Activated CD8-positive, alpha-beta T cell treated with anti-CD3 and anti-CD28 coated beads for 36 hours (primary cell): ENCODE data around the gene TRIM9. TPM values are rescaled to one million over a fixed set of nuclear protein-coding genes. Genes with fewer than 3 reads are reported as not detected.

Experiments
- ATAC-seq: fragments of 200-7000 bp; cut with Tn5 transposase; one replicate; pipeline ENCODE4 v1.10.0; 2021; ENCODE audit warnings: mild to moderate bottlenecking, moderate library complexity
- CTCF ChIA-PET: fragments of 350-600 bp; sonication (Branson Sonifier 250); formaldehyde crosslinking; loops from one replicate; lab custom pipeline; 2021; ENCODE audit warnings: antibody characterized with exemption; lab: Charles Lee
- POLR2A ChIA-PET: fragments of 350-600 bp; sonication (Branson Sonifier 250); formaldehyde crosslinking; loops from one replicate; lab custom pipeline; 2021; ENCODE audit warnings: antibody characterized with exemption; lab: Charles Lee
- DNase-seq: peaks from one replicate; pipeline ENCODE4 v3.0.0-alpha.2; 2020
- H3K27ac Mint-ChIP-seq: one replicate; pipeline ENCODE4 v1.8.0; 2021; ENCODE audit warnings: mild to moderate bottlenecking, mixed read lengths
- H3K27me3 Mint-ChIP-seq: one replicate; pipeline ENCODE4 v1.8.0; 2021; ENCODE audit warnings: mixed read lengths
- H3K36me3 Mint-ChIP-seq: one replicate; pipeline ENCODE4 v1.8.0; 2021; ENCODE audit warnings: low read depth, mixed read lengths
- H3K4me1 Mint-ChIP-seq: one replicate; pipeline ENCODE4 v1.8.0; 2021; ENCODE audit warnings: low read depth, mixed read lengths
- H3K4me3 Mint-ChIP-seq: one replicate; pipeline ENCODE4 v1.8.0; 2021; ENCODE audit warnings: mild to moderate bottlenecking, moderate library complexity, mixed read lengths
- H3K9me3 Mint-ChIP-seq: one replicate; pipeline ENCODE4 v1.8.0; 2021; ENCODE audit warnings: mixed read lengths
- intact Hi-C: fragments of 100-400 bp; cut with micrococcal nuclease; formaldehyde crosslinking; loops from one replicate; pipeline ENCODE4 v1.10.0; 2022
- total RNA-seq, 2 experiments: library from RNA; stranded (reverse); gene quantifications; one replicate each; pipeline ENCODE4 v1.2.3, GENCODE V29; 2021
- TF ChIP-seq, protein P1 (sequence below): fragments of 200-600 bp; IDR thresholded peaks from one replicate; pipeline ENCODE4 v1.8.0; 2022; ENCODE audit warnings: antibody characterized with exemption, mild to moderate bottlenecking

TRIM9 gene
- total RNA-seq, 2 experiments from 2014 or later, result 6.5 to 7.2 TPM

DNA sequence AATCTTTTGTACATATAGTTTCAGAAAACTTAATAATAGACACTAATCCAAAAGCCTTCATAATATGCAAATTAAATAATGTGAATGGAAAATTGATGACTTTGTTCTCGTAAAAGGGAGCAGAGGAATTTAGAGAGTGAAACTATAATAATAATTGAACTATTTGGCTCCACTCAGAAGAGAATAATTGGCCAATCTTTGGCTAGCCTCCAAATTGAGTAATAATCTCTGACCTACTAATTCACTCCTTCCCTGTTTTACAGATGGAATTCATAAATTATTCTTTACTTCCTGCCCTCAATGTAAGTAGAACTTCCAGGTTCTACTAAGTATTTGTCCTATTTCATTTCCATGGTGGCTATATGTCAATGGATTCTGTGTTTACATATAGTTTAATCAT is 15.8 kb downstream of the TRIM9 start:
- Mint-ChIP-seq H3K27ac (no peak overlapping the region), H3K36me3 (no peaks in the 10 kb centered on the region), H3K27me3 (no peaks in the 10 kb centered on the region), H3K4me1 (no peaks in the 10 kb centered on the region), H3K9me3 (no peaks in the 10 kb centered on the region), H3K4me3 (no peak overlapping the region)
- TF ChIP-seq, protein P1, sequence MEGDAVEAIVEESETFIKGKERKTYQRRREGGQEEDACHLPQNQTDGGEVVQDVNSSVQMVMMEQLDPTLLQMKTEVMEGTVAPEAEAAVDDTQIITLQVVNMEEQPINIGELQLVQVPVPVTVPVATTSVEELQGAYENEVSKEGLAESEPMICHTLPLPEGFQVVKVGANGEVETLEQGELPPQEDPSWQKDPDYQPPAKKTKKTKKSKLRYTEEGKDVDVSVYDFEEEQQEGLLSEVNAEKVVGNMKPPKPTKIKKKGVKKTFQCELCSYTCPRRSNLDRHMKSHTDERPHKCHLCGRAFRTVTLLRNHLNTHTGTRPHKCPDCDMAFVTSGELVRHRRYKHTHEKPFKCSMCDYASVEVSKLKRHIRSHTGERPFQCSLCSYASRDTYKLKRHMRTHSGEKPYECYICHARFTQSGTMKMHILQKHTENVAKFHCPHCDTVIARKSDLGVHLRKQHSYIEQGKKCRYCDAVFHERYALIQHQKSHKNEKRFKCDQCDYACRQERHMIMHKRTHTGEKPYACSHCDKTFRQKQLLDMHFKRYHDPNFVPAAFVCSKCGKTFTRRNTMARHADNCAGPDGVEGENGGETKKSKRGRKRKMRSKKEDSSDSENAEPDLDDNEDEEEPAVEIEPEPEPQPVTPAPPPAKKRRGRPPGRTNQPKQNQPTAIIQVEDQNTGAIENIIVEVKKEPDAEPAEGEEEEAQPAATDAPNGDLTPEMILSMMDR, result no peak
- POLR2A ChIA-PET, result no interaction called here
- DNase-seq (no peak), ATAC-seq (no peak)
- CTCF ChIA-PET, result no interaction called here
- intact Hi-C loops, result no loop called here

DNA sequence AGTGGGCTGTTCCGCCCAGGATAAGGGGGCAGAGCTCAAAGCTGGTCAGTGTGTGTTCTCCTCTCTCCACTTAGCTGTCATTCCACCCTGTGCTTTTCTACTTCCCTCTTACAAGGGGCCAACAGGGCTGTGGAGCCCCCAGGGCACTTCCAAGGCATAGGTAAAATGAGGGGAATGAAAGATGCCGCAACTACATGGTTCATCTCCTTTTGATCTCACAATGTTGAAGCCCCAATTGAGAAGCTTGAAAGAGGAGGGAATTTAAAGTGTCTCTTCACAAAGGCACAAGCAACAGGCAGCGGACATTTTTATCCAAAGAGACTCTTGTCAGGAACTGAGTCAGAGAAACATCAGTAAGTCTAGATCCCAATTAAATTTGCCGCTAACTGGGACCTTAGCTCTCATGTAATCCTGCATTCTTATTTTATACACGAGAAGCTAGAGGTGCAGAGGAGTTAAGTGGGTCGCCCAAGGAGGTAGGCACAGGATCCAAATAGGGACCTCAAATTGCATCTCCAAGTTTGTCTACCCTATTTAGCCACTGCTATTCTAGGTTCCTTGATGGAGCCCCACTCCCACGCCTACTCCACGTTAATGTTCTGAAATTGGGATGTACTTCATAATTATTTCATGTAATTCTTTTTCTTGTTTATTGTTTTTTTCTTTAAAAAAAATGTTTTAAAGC is 20.1 kb downstream of the TRIM9 start:
- TF ChIP-seq, protein P1, result no peak
- no peaks in the 10 kb centered on the region for H3K4me1 Mint-ChIP-seq
- no peak overlapping the region for H3K4me3 Mint-ChIP-seq
- no peaks in the 10 kb centered on the region for H3K36me3 Mint-ChIP-seq
- no peak overlapping the region for H3K27ac Mint-ChIP-seq
- no peak for DNase-seq
- H3K9me3 Mint-ChIP-seq, result peaks cover 2% of the 10 kb centered on the region
- CTCF ChIA-PET, result no interaction called here
- intact Hi-C loops, result no loop called here
- POLR2A ChIA-PET, result no interaction called here
- no peaks in the 10 kb centered on the region for H3K27me3 Mint-ChIP-seq
- ATAC-seq, result no peak

DNA sequence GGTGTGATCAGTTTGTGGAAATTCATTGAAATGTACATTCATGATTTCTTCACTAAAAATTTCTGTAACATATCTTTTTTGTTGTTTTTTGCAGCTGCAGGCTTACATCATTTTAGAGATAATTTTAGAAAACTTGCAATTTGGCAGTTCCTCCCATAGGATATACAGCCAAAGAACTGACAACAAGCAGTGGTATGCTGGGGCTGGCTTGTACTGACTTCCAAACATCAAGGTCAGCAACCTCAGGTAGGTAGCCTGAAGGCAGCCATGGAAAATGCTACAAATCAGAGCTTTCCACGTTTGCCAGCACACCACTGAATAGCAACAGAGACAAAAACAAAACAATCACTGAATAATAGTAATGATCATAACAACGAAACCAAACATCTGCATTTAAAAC is 21.2 kb downstream of the TRIM9 start:
- Mint-ChIP-seq H3K4me3 (no peak overlapping the region), H3K27ac (no peak overlapping the region), H3K4me1 (no peaks in the 10 kb centered on the region), H3K9me3 (peaks cover 2% of the 10 kb centered on the region), H3K27me3 (no peaks in the 10 kb centered on the region), H3K36me3 (no peaks in the 10 kb centered on the region)
- TF ChIP-seq, protein P1, result no peak
- POLR2A ChIA-PET, result no interaction called here
- CTCF ChIA-PET, result no interaction called here
- DNase-seq (no peak), ATAC-seq (no peak)
- intact Hi-C loops, result no loop called here

DNA sequence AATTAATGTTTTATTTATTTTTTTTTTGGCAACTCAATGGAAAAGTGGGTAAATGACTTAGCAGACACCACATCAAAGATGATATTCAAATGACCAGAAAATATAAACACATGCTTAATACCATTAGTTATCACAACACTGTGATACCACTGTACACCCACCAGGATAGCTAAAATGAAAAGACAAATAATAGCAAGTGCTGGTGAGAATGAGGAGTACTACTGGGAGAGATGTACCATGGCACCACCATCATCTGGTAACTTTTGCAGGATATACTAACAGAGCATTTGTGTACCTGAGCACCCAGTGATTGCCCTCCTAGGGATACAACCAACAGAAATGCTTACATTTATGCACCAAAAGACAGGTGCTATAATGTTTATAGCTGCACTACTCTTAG is 21.9 kb downstream of the TRIM9 start:
- no peak for DNase-seq
- TF ChIP-seq, protein P1, result no peak
- no peaks in the 10 kb centered on the region for H3K4me1 Mint-ChIP-seq
- peaks cover 2% of the 10 kb centered on the region for H3K9me3 Mint-ChIP-seq
- H3K27me3 Mint-ChIP-seq, result no peaks in the 10 kb centered on the region
- no peak overlapping the region for H3K27ac Mint-ChIP-seq
- intact Hi-C loops, result no loop called here
- POLR2A ChIA-PET, result no interaction called here
- no peak overlapping the region for H3K4me3 Mint-ChIP-seq
- CTCF ChIA-PET, result no interaction called here
- no peaks in the 10 kb centered on the region for H3K36me3 Mint-ChIP-seq
- ATAC-seq, result no peak

DNA sequence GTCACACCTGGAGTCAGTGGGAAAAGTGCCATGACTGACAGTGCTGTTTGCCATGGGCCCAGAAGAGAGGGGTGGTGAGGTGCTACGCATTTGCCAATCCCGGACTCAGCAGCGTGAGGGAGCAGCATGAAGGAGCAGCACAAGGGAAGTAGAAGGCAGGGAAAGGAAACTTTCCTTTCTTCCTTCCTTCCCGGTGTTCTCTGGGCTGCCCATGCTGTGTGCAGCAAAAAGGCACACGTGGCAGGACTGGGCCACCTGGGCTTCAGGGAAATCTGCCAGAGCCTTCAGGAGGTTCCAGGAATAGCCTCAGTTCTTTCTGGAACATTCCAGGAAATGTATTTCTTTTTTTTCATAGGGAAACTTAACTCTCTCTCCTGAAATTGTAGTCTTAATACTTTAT is 23.0 kb downstream of the TRIM9 start:
- no peak overlapping the region for H3K4me3 Mint-ChIP-seq
- TF ChIP-seq, protein P1, result no peak
- ChIA-PET CTCF (interaction anchor here (0.7 kb wide), 1 partner anchor 9 kb away, joined by 3 read pairs; no protein-coding TSS in a partner anchor), POLR2A (no interaction called here)
- DNase-seq (no peak), ATAC-seq (no peak)
- intact Hi-C loops, result no loop called here
- H3K27me3 Mint-ChIP-seq, result no peaks in the 10 kb centered on the region
- H3K4me1 Mint-ChIP-seq, result no peaks in the 10 kb centered on the region
- H3K27ac Mint-ChIP-seq, result no peak overlapping the region
- no peaks in the 10 kb centered on the region for H3K36me3 Mint-ChIP-seq
- peaks cover 2% of the 10 kb centered on the region for H3K9me3 Mint-ChIP-seq
